ENCODE measurements around the gene LBHD2.

Gene LBHD2

DNA sequence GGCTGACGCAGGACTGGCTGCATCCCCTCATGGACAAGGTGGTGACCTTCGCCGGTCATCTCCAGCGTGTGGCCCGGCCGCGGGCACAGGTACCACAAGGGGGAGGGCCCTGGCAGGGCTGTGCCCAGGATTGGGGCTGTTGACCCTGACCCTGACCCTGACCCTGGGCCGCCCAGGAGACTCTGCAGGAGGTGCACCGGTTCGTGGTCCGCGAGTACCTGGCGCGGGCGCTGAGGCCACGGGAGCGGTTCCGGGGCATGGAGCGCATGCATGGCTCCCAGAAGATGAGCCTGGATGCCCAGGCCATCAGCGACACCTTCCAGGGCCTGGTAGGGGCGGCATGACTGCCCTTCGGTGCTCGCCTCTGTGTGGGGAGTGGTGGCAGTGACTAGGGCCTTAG is 23.4 kb downstream of the LBHD2 start:
- TF ChIP-seq, protein P1, sequence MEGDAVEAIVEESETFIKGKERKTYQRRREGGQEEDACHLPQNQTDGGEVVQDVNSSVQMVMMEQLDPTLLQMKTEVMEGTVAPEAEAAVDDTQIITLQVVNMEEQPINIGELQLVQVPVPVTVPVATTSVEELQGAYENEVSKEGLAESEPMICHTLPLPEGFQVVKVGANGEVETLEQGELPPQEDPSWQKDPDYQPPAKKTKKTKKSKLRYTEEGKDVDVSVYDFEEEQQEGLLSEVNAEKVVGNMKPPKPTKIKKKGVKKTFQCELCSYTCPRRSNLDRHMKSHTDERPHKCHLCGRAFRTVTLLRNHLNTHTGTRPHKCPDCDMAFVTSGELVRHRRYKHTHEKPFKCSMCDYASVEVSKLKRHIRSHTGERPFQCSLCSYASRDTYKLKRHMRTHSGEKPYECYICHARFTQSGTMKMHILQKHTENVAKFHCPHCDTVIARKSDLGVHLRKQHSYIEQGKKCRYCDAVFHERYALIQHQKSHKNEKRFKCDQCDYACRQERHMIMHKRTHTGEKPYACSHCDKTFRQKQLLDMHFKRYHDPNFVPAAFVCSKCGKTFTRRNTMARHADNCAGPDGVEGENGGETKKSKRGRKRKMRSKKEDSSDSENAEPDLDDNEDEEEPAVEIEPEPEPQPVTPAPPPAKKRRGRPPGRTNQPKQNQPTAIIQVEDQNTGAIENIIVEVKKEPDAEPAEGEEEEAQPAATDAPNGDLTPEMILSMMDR (IDR thresholded peaks at IDR 0.05; ENCODE audit: low read length, missing control alignments) = no peak
- no peak overlapping the region for H3K4me3 ChIP-seq (replicated peaks; ENCODE audit: low read depth, low read length)
- no peak for DNase-seq (ENCODE audit: low read depth)

DNA sequence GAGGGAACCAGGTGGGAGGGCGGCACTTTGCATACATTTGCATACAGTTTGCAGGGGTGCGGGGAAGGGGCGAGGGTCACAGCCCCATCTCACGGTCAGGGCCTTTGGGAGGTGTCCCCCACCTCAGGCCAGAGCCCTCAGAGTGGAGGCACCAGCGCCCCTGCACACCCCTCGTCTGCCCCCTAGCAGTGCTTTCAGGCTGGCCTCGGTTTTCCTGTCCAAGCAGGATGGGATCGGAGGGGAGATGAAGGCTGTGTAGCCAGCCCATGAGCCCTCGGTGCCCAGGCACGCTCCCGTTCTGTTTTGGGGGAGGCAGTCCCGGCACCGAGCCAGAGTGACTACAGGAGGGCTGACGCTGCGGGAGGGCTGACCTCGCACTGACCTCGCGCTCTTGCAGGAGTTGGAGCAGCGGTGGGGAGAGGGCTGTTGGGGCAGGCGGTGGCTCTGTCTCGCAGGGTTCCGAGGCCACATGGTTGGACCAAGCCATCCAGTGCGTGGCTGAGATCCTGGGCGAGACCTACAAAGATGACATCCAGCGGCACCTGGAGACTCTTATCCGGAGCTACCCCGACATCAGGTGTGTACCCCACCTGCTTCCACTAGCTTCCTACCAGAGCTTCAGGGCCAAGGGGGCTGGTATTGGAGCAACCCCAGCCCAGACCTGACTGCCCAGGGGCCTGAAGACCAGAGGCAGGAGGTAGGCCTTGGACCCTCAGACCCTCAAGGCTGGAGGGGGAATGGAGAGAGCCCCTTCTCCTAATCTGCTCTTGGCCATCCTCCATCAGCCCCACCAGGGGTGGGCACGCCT is 24.1 kb downstream of the LBHD2 start:
- TF ChIP-seq, protein P1 (IDR thresholded peaks at IDR 0.05; ENCODE audit: low read length, missing control alignments) = no peak
- no peak overlapping the region for H3K4me3 ChIP-seq (replicated peaks; ENCODE audit: low read depth, low read length)
- no peak for DNase-seq (ENCODE audit: low read depth)

DNA sequence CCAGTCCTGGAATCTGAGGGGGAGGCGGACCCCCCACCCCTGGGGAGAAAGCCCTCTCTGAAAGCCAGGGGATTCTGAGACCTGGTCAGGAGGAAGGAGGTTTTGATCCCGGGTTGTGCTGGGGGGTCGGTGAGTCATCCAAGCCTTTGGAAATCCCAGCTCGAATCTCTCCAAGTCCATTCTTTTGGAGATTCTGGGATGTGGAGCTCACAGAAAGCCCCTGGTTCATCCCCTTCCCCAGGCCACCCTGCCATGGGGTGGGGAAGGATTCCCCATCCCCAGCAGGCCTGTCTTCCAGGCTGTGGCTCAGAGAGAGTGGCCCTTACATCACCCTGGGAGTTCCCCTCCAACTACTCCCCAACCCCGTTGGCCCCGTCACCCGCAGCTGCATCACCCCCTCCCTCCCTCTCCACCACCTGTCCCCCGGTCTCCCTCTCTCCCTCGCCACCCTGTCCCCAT is 24.8 kb downstream of the LBHD2 start:
- no peak for DNase-seq (ENCODE audit: low read depth)
- TF ChIP-seq, protein P1 (IDR thresholded peaks at IDR 0.05; ENCODE audit: low read length, missing control alignments) = no peak

DNA sequence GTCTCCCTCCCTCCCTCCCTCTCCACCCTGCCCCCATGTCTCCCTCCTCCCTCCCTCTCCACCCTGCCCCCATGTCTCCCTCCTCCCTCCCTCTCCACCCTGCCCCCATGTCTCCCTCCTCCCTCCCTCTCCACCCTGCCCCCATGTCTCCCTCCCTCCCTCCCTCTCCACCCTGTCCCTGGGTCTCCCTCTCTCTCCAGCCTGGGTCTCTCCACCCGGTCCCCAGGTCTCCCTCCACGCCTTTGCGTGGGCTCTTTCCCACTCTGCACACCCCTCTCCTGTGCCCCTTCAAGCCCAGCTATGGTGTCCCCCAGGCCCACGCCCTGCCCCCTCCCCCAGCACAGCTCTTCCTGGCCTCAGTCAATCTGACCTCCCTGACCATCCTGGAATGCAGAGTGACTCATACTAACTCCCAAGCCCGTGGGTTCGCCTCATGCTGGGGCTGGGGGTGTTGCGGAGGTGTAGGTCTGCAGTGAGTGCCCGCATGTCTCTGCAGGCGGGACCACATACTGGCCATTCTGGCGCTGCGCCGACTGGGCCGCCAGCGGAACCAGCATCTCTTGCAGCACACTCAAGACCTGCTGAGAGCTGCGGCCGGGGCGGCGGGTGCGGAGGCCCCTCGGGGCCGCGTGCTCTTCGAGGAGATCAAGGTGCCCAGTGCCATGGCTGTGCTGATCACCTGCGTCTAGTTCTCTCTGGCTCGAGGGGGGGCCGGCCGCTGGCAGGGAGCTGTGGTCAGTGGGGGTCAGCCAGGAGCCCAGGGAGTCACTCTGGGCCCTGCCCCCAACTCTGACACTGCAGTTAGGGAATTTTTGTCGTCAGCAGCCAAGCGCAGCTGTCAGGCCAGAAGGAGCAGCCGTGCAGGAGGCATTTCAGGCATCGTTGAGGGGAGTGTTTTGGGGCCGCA is 25.8 kb downstream of the LBHD2 start:
- no peak overlapping the region for H3K4me3 ChIP-seq (replicated peaks; ENCODE audit: low read depth, low read length)
- DNase-seq (ENCODE audit: low read depth) = peak; percentile 61

More for the DNA sequence above, 24.8 kb downstream of the LBHD2 start:
- no peak overlapping the region for H3K4me3 ChIP-seq (replicated peaks; ENCODE audit: low read depth, low read length)

DNA sequence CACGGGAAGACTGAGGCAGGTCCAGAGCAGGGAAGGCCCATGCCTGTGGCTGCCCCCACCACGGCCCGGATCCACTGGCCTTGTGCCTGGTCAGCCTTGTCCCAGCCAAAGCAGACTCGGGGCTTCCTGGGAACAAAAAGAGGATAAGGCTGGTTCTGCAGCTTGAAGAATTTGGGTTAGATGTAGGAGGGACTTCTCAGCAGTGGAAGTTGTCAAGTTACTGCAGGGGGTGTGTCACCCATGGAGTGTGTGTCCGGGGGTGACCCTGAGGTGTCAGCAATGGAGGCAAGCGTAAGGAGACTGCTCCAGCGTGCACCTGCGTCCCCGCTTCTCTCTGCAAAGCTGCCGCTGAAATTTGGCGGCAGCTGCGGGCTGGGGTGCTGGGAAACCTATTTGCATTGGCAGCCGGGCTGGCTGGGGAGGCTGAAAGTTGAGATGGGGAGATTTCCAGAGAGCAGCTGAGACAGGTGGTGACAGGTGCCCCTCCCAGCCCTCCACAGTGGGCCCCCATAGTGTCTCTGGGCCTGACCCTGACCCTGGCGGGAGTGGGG is 26.7 kb downstream of the LBHD2 start:
- TF ChIP-seq, protein P1 (IDR thresholded peaks at IDR 0.05; ENCODE audit: low read length, missing control alignments) = no peak
- no peak overlapping the region for H3K4me3 ChIP-seq (replicated peaks; ENCODE audit: low read depth, low read length)
- no peak for DNase-seq (ENCODE audit: low read depth)

More for the DNA sequence above, 25.8 kb downstream of the LBHD2 start:
- TF ChIP-seq, protein P1 (IDR thresholded peaks at IDR 0.05; ENCODE audit: low read length, missing control alignments) = no peak

DNA sequence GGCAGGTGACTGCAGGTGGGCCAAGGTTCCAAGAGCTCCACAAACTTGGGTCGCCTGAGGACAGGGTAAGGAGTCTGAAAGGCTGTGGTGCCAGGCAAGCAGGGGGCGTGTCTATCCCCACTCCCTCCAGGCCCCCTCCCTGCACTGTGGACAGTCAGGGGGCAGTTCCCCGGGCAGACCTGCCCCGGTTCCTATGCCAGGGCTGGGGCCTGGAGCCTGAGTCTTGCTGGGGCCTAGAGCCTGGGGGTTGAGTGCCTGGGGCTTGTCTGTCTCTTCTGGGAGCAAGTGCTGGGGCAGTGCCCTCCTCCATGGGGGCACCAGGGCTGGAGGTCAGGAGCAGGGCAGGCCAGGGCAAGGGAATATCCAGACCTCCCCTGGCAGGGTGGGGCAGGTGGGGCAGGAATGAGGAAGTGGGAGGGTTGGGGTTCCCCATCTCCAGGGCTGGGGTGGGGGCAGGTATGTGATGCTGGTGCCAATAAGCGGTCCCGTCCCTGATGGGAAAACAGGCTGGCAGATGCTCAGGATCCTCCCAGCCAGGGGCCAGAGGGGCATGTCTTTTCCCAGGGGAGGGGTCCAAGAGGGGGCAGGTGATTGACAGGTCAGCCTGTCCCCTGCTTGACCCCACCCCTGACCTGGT is 27.3 kb downstream of the LBHD2 start:
- no peak for DNase-seq (ENCODE audit: low read depth)
- H3K4me3 ChIP-seq (replicated peaks; ENCODE audit: low read depth, low read length) = no peak overlapping the region
- TF ChIP-seq, protein P1 (IDR thresholded peaks at IDR 0.05; ENCODE audit: low read length, missing control alignments) = no peak

Measured in fibroblast of pulmonary artery (primary cell).